Activated effector memory CD4-positive, alpha-beta T cell treated with anti-CD3 and anti-CD28 coated beads, Interleukin-2, amount 50 U/mL, for 16 hours (primary cell): Measurements from ENCODE around the gene LIMCH1.

ENCODE experiments used
- DNase-seq: peaks from one replicate; pipeline ENCODE4 v3.0.0-alpha.2; 2020

The LIMCH1 gene

DNA sequence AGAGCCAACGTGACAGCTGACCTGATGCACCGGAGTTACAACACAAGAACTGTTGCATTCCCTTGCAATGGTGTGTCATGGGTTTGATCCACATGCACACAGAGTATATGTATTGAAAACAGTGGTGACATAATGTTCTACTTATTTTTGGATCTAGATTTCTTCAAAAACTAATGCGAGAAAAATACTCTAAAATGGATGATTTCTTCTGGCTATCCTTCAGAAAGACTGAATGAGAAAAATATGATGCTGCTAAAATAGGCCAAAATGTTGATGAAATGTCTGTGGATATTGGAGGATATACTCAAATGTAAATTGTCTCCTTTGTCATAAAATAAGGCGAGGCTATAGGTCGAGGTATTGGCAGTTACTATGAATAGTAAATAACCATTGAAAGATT is 30.4 kb downstream of the LIMCH1 start:
- no peak for DNase-seq

DNA sequence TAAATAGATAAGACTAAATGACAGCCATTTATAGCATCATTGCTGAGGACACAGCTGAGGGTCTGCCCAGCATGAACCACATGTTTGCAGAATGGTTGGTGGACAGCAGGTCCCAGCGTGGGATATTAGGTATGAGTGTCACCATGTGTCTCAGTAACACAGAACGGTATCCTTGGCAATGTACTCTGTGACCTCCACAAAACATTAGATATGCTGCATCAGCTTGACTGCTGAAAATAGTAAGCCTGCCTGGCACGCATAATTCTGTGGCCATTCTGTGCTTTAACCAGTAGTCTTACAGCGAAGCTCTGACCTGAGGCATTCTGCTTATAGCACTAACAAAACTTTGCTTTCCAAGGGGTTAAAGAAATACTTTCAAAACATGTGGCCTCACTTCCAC is 32.0 kb downstream of the LIMCH1 start:
- DNase-seq = no peak

- DNase-seq = no peak
These were observed 33.5 kb downstream of the LIMCH1 start for GRCh38 chr4:41571422-41571821.

- no peak for DNase-seq
These were observed 34.6 kb downstream of the LIMCH1 start for GRCh38 chr4:41572516-41572915.

- DNase-seq = no peak
These were observed 35.0 kb downstream of the LIMCH1 start for GRCh38 chr4:41572956-41573355.

GRCh38 chr4:41573502-41574001 is 35.6 kb downstream of the LIMCH1 start:
- DNase-seq = no peak

- DNase-seq = no peak
These were observed 37.2 kb downstream of the LIMCH1 start for GRCh38 chr4:41575207-41575606.

GRCh38 chr4:41575665-41576064 is 37.7 kb downstream of the LIMCH1 start:
- DNase-seq = no peak

- no peak for DNase-seq
These were observed 41.1 kb downstream of the LIMCH1 start for GRCh38 chr4:41579043-41579442.

DNA sequence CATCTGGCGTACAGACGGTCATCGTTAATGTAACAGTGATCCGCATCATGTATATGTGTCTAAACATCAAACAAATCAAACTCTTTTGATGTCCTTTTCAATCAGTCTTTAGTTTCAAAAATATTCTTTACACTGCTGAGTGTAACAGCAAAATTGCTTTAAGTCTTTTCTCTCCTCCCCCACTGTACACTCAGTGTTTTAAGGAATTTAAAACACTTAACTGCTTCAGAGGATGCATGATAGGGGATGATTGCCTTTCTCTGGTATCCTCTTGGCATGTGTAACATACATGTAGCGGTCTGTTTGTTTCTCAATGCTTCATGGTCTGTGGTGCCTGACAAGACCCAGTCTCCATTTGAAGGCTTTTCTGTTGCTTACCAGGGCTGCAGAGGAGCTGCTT is 41.6 kb downstream of the LIMCH1 start:
- no peak for DNase-seq

- no peak for DNase-seq
These were observed 42.0 kb downstream of the LIMCH1 start for GRCh38 chr4:41580007-41580406.

DNA sequence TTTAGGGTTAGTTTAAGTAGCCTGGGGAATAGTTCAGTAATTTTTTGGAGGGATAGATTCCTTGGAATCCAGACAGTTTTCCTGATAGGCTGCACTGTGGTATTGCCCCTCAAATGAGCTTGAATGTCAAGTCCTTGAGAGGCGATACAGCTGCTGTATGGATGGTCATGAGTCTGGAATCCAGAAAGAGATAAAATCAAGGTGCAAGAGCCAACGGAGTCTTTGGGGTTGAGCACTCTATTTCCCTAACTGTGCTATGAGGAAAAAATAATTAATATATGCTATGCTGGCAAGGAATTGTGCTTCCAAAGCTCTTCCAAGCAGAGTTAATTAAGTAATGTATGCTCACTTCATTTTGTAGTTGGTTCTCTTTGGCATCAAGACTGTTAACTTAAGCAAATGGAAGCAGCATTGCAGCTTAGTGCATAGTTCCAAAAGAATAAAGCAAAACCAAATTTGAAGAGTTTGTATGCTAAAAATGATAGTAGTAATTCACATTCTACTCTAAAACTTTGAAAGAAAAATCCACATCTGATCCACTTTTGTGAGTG is 48.8 kb downstream of the LIMCH1 start:
- DNase-seq = no peak

- no peak for DNase-seq
These were observed 49.3 kb downstream of the LIMCH1 start for GRCh38 chr4:41587286-41587685.

GRCh38 chr4:41590591-41590990 is 52.6 kb downstream of the LIMCH1 start:
- no peak for DNase-seq

- no peak for DNase-seq
These were observed 56.5 kb downstream of the LIMCH1 start for GRCh38 chr4:41594432-41594831.

DNA sequence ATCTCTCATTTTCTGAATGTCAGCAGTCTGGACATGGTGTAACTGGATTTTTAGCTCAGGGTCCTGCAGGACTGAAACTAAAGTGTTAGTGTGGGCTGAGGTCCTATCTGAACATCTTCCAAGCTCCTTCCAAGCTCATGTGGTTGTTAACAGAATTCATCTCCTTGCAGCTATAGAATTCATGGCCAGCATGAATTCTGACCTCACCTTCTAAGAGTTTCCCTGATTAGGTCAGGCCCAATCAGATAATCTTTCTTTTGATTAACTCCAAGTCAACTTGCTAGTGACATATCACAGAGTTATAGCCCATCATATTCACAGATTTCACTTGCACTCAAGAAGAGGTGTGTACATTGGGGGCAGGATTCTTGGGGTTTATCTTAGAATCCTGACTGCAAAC is 59.5 kb downstream of the LIMCH1 start:
- no peak for DNase-seq

- no peak for DNase-seq
These were observed 60.6 kb downstream of the LIMCH1 start for GRCh38 chr4:41598580-41598979.

- DNase-seq = no peak
These were observed 61.3 kb downstream of the LIMCH1 start for GRCh38 chr4:41599192-41599786.

GRCh38 chr4:41600243-41600912 is 62.4 kb downstream of the LIMCH1 start:
- DNase-seq = no peak

- no peak for DNase-seq
These were observed 63.1 kb downstream of the LIMCH1 start for GRCh38 chr4:41601025-41601424.

GRCh38 chr4:41602113-41602512 is 64.2 kb downstream of the LIMCH1 start:
- no peak for DNase-seq

DNA sequence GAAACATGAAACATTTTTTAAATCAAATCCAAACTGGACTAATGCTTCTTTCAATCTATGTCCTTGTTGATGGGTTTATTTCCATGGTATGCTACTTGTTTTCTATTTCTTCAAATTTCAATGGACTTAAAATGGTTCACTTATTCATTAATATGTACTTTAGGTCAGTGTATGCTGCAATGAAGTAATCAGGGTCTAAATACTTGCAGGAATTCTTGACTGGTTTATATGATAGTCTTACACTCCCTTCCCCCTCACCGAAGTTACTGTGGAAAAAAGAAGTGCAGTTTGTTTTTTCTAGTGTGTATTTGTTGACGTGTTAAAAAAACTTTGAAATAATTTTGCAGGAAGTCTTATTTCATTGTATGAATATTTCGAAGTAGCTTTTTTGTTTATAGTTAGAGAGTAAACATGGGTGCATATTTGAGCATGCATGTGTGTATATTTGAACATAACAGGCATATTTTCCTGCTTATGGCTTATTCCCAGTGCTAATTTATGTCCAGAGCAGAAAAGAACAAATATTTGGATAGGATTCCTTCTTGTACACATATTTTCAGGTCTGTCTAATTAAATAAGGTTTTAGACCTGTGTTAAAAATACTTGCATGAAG is 65.0 kb downstream of the LIMCH1 start:
- DNase-seq = no peak

- no peak for DNase-seq
These were observed 71.9 kb downstream of the LIMCH1 start for GRCh38 chr4:41609851-41610250.

DNA sequence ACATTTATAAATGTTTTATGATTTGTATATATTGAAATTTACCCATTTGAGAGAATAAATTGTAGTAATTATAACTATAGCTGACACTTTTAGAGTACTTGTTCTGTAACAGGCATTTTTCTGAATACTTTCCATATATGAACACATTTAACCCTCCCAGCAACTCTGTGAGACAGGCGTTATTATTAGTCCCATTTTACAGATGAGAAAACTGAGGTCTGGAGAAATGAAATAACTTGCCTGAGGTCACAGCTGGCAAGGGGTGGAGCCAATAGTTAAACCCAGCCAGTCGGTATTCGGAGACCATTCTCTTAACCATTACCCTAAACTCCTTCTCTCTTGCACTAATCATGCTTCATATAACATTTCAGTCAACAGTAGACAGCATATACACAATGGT is 72.5 kb downstream of the LIMCH1 start:
- no peak for DNase-seq
